KMS-11 (cell line): ENCODE measurements around the gene NPAS2.

Experiments used
- H2AFZ ChIP-seq: fragments of 200-600 bp; sonication (generic); 2 replicates; pipeline ENCODE4 v1.6.1; 2016; ENCODE audit warnings: antibody characterized with exemption, mixed run types, low read depth
- H3K27ac ChIP-seq: fragments of 200-600 bp; sonication (generic); 2 replicates; pipeline ENCODE4 v1.6.1; 2016; ENCODE audit warnings: mild to moderate bottlenecking, mixed run types
- H3K27me3 ChIP-seq: fragments of 200-600 bp; sonication (generic); 2 replicates; pipeline ENCODE4 v1.6.1; 2017; ENCODE audit warnings: mild to moderate bottlenecking, low read depth, mixed run types, moderate library complexity; ENCODE audit not compliant: insufficient read depth
- H3K36me3 ChIP-seq: fragments of 200-600 bp; sonication (generic); 2 replicates; pipeline ENCODE4 v1.6.1; 2017; ENCODE audit warnings: mild to moderate bottlenecking, mixed run types; ENCODE audit not compliant: insufficient read depth
- H3K4me1 ChIP-seq: fragments of 200-600 bp; sonication (generic); 2 replicates; pipeline ENCODE4 v1.6.1; 2016; ENCODE audit warnings: mild to moderate bottlenecking, low read depth, mixed run types; ENCODE audit not compliant: poor library complexity, severe bottlenecking
- H3K4me2 ChIP-seq: fragments of 200-600 bp; sonication (generic); 2 replicates; pipeline ENCODE4 v1.7.0; 2016; ENCODE audit warnings: mild to moderate bottlenecking, mixed run types
- H3K4me3 ChIP-seq: fragments of 200-600 bp; sonication (generic); IDR thresholded peaks from 2 replicates; pipeline ENCODE4 v1.6.1; 2017; ENCODE audit warnings: low read depth, low read length, mixed read lengths; ENCODE audit not compliant: insufficient read depth
- H3K79me2 ChIP-seq: fragments of 200-600 bp; sonication (generic); 2 replicates; pipeline ENCODE4 v1.6.1; 2016; ENCODE audit warnings: low read depth, mixed run types; ENCODE audit not compliant: insufficient read depth
- H3K9ac ChIP-seq: fragments of 200-600 bp; sonication (generic); 2 replicates; pipeline ENCODE4 v1.6.1; 2016; ENCODE audit warnings: mild to moderate bottlenecking, mixed run types
- H4K20me1 ChIP-seq: fragments of 200-600 bp; sonication (generic); 2 replicates; pipeline ENCODE4 v1.6.1; 2016; ENCODE audit warnings: mild to moderate bottlenecking, mixed run types; ENCODE audit not compliant: insufficient read depth
- CTCF ChIP-seq: fragments of 200-600 bp; sonication (generic); conservative IDR thresholded peaks from 2 replicates; pipeline ENCODE4 v1.6.1; 2017; ENCODE audit warnings: low read depth, mild to moderate bottlenecking, antibody characterized with exemption, low read length, moderate library complexity, mixed read lengths

The NPAS2 gene

DNA sequence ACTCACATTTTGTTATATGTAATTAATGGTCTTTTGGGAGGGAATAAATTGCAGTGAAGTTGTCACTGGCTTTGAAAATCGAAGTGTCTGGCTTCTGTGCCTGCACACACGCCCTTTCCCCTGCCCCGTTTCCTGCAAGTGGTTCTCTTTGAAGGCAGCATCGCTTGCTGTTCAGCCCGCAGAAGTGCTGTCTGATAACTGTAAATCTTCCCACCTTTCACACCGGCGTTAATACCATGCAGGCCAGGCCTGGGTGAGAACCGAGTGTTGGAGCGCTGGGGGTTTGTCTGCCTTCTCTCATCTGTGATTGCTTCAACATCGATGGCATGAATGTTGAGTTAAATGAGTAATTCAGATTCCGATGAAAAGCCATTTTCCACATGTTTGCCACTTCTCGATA lies 144.3 kb downstream of the NPAS2 start:
- H3K4me2 ChIP-seq: no peak overlapping the region
- H3K27ac ChIP-seq: no peak overlapping the region
- no peak overlapping the region for H3K9ac ChIP-seq
- H2AFZ ChIP-seq: no peak overlapping the region
- no peaks in the 10 kb centered on the region for H3K79me2 ChIP-seq
- no peak overlapping the region for H3K4me3 ChIP-seq
- H3K4me1 ChIP-seq: no peaks in the 10 kb centered on the region
- no peaks in the 10 kb centered on the region for H4K20me1 ChIP-seq
- TF ChIP-seq CTCF: no peak
- no peaks in the 10 kb centered on the region for H3K27me3 ChIP-seq
- no peaks in the 10 kb centered on the region for H3K36me3 ChIP-seq

GRCh38 chr2:100964681-100965169 lies 144.8 kb downstream of the NPAS2 start:
- Histone ChIP-seq H2AFZ (no peak overlapping the region), H3K4me1 (no peaks in the 10 kb centered on the region), H3K79me2 (no peaks in the 10 kb centered on the region), H3K4me2 (no peak overlapping the region), H3K4me3 (no peak overlapping the region), H3K36me3 (no peaks in the 10 kb centered on the region), H3K27ac (no peak overlapping the region), H4K20me1 (no peaks in the 10 kb centered on the region), H3K27me3 (no peaks in the 10 kb centered on the region), H3K9ac (no peak overlapping the region)
- TF ChIP-seq CTCF: no peak

DNA sequence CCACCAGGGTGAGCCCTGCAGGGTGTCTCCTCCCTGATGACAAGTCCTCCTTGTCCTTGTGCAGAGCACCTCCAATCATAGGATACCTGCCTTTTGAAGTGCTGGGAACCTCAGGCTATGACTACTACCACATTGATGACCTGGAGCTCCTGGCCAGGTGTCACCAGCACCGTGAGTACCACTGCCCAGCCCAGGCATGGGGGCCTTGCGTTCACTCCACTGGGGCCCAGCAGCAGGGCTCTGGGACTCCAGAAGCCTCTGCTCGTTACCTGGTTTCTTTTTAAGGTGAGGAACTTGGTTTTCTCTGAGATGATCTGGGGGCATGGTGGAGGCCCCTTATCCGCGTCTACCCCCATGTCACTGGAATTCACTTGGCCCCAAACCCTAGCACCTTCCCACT lies 145.7 kb downstream of the NPAS2 start:
- H3K36me3 ChIP-seq: no peaks in the 10 kb centered on the region
- TF ChIP-seq CTCF: no peak
- H3K4me1 ChIP-seq: no peaks in the 10 kb centered on the region
- H3K9ac ChIP-seq: no peak overlapping the region
- H3K27ac ChIP-seq: no peak overlapping the region
- no peaks in the 10 kb centered on the region for H3K27me3 ChIP-seq
- no peak overlapping the region for H3K4me2 ChIP-seq
- H4K20me1 ChIP-seq: no peaks in the 10 kb centered on the region
- H3K79me2 ChIP-seq: no peaks in the 10 kb centered on the region
- no peak overlapping the region for H2AFZ ChIP-seq
- H3K4me3 ChIP-seq: no peak overlapping the region

DNA sequence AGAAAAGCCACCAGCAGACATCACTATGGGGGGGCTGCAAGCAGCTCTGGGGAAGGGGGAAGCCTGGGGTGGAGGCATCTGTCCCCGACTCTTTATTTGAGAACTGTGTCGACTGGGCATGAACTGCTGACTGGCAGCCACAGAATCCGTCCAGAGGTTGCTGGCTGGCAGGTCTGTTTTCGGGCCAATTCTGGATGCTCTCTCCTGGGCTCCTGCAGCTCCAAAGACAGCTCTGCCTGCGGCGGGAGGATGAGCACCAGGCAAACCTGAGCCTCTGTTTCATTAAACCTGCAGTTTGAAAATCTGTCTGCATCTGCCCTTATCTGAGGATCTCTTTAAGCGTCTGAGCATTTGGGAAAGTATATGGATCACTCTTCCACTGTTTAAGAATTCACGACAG lies 147.8 kb downstream of the NPAS2 start:
- Histone ChIP-seq H3K27ac (no peak overlapping the region), H3K4me3 (no peak overlapping the region), H3K4me2 (no peak overlapping the region), H4K20me1 (no peaks in the 10 kb centered on the region), H2AFZ (no peak overlapping the region), H3K4me1 (no peaks in the 10 kb centered on the region), H3K36me3 (no peaks in the 10 kb centered on the region), H3K79me2 (no peaks in the 10 kb centered on the region), H3K27me3 (no peaks in the 10 kb centered on the region), H3K9ac (no peak overlapping the region)
- TF ChIP-seq CTCF: no peak
